Lung (tissue), 12 donors: ENCODE data around the gene ZNF619. TPM values are rescaled to one million over a fixed set of nuclear protein-coding genes. Genes with fewer than 3 reads are reported as not detected.

ENCODE experiments used
- ATAC-seq: fragments of 200-7000 bp; cut with Tn5 transposase; one replicate; pipeline ENCODE4 v1.9.1; 2020; ENCODE audit warnings: moderate number of reproducible peaks; ENCODE audit not compliant: insufficient read depth, low FRiP score
- DNase-seq, 3 donors: peaks; one replicate each; pipeline ENCODE4 v3.0.0-alpha.2; 2013 to 2017
- H3K27ac ChIP-seq, 2 donors: one replicate each; pipeline ENCODE4 v1.5.1; 2013; ENCODE audit warnings: mild to moderate bottlenecking in 2 of 2, moderate library complexity in 2 of 2, control low read depth in 1 of 2, inconsistent platforms in 1 of 2, low read depth in 1 of 2, low read length in 1 of 2
- H3K27me3 ChIP-seq, 3 donors: one replicate each; pipeline ENCODE4 v1.5.1; 2013; ENCODE audit warnings: low read length in 2 of 3; ENCODE audit not compliant: control insufficient read depth in 3 of 3, insufficient read depth in 3 of 3
- H3K36me3 ChIP-seq, 4 donors: one replicate each; pipeline ENCODE4 v1.5.1; 2013; ENCODE audit warnings: low read length in 4 of 4, mild to moderate bottlenecking in 1 of 4, moderate library complexity in 1 of 4; ENCODE audit not compliant: control insufficient read depth in 4 of 4, insufficient read depth in 4 of 4
- H3K4me1 ChIP-seq, 5 donors: one replicate each; pipeline ENCODE4 v1.5.1; 2013; ENCODE audit warnings: low read length in 5 of 5, mild to moderate bottlenecking in 2 of 5, moderate library complexity in 1 of 5; ENCODE audit not compliant: control insufficient read depth in 5 of 5, insufficient read depth in 5 of 5
- H3K4me3 ChIP-seq: one replicate; pipeline ENCODE4 v1.5.1; 2013; ENCODE audit warnings: mild to moderate bottlenecking, control low read depth, moderate library complexity
- H3K9ac ChIP-seq, 2 donors: one replicate each; pipeline ENCODE4 v1.5.1; 2013; ENCODE audit warnings: low read length in 2 of 2, control low read depth in 1 of 2; ENCODE audit not compliant: insufficient read depth in 1 of 2
- H3K9me3 ChIP-seq, 4 donors: one replicate each; pipeline ENCODE4 v1.5.1; 2013; ENCODE audit warnings: low read length in 3 of 4, mild to moderate bottlenecking in 1 of 4, moderate library complexity in 1 of 4; ENCODE audit not compliant: control insufficient read depth in 4 of 4, insufficient read depth in 3 of 4
- WGBS, 2 donors: extraction: QIAGEN DNeasy Blood & Tissue Kit; methylation state at CpG; one replicate each; pipeline ENCODE4 v1.1.7; 2013; 5-methylcytosine and 5-hydroxymethylcytosine counted together
- polyA plus RNA-seq, 2 donors: library from polyadenylated mRNA; stranded (reverse); fragments of 200-250 nt; gene quantifications; one replicate each; pipeline ENCODE4 v1.2.1, GENCODE V29; 2013
- total RNA-seq, 2 donors: library from RNA; depleted of rRNA in 1 of 2; stranded (reverse); fragments of >200 nt in 1 of 2; gene quantifications; one replicate each; pipeline ENCODE4 v1.2.1, GENCODE V29; 2014 to 2021
- TF ChIP-seq, protein P1 (sequence below): IDR thresholded peaks from 2 replicates; pipeline ENCODE4 v1.5.1; 2012; ENCODE audit warnings: mild to moderate bottlenecking; ENCODE audit errors: control extremely low read depth, extremely low read depth
- donor health status: control.
- donor health status: control.
- donor health status: Bipolar disorder and iron deficiency.
- donor health status: healthy.
- donor health status: DM: yes; HTN: yes; CAD: no.

ZNF619 gene
- total and polyA plus RNA-seq, 4 donors = 0.96 to 10.0 (median 5.0) TPM

DNA sequence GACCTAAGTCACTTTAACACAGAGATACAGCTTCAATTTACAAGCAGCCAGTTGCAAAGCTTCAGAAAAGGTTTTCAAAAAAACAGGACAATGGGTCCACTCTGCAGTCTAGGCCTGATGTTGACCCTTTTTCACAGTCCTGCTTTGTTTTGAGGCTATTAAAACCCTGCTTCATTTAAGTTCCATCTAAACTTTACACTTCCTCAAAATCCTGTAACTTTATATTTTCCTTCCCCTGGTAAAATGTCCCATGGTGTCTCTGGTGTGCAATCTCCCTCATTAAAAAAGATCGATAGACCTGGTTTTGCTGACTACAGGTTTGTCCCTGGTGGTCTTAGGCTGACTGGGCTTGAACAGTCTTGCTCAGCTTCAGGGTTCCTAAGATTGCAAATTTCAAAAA lies 24.9 kb upstream of the ZNF619 start:
- no peak overlapping the region for H3K27ac ChIP-seq
- H3K9ac ChIP-seq = peak overlapping the region; percentile 93
- ATAC-seq = no peak

DNA sequence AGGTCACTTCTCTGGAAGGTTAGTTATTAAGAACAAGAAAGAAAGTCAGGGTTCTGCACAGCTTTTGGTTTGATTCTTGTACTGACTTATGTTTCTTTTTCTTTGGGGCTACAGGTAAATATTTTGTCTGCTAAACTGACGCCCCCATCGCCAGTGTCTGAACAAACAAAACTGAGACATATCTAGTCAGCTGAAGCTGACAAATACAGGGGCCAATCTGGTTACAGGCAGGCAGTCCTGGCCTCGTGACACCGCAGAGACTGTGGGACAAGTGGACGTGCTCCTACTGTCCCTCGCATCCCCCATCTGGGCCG lies 24.4 kb upstream of the ZNF619 start:
- 3% methylated on average over 7 of the region's 7 CpGs for WGBS, 2 donors
- Histone ChIP-seq H3K36me3 (peaks cover 0 to 3% (median 0%) of the 10 kb centered on the region in 4 donors), H3K4me3 (peak overlapping the region; percentile 45), H3K9me3 (no peaks in the 10 kb centered on the region), H3K9ac (peak overlapping the region; percentile 93), H3K4me1 (peaks cover 0 to 15% (median 7%) of the 10 kb centered on the region in 5 donors), H3K27ac (peak overlapping the region; percentile 79 to 90), H3K27me3 (no peaks in the 10 kb centered on the region)
- TF ChIP-seq, protein P1, sequence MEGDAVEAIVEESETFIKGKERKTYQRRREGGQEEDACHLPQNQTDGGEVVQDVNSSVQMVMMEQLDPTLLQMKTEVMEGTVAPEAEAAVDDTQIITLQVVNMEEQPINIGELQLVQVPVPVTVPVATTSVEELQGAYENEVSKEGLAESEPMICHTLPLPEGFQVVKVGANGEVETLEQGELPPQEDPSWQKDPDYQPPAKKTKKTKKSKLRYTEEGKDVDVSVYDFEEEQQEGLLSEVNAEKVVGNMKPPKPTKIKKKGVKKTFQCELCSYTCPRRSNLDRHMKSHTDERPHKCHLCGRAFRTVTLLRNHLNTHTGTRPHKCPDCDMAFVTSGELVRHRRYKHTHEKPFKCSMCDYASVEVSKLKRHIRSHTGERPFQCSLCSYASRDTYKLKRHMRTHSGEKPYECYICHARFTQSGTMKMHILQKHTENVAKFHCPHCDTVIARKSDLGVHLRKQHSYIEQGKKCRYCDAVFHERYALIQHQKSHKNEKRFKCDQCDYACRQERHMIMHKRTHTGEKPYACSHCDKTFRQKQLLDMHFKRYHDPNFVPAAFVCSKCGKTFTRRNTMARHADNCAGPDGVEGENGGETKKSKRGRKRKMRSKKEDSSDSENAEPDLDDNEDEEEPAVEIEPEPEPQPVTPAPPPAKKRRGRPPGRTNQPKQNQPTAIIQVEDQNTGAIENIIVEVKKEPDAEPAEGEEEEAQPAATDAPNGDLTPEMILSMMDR = no peak
- DNase-seq (no peak), ATAC-seq (no peak)

More for the DNA sequence above, 24.9 kb upstream of the ZNF619 start:
- H3K36me3 ChIP-seq = no peaks in the 10 kb centered on the region
- no peak overlapping the region for H3K4me3 ChIP-seq
- H3K9me3 ChIP-seq = no peaks in the 10 kb centered on the region
- no peaks in the 10 kb centered on the region for H3K27me3 ChIP-seq
- peaks cover 0 to 15% (median 7%) of the 10 kb centered on the region in 5 donors for H3K4me1 ChIP-seq
- no peak for DNase-seq
- 88 to 89% methylated on average over 1 of the region's 1 CpG for WGBS, 2 donors
- TF ChIP-seq, protein P1 = no peak

DNA sequence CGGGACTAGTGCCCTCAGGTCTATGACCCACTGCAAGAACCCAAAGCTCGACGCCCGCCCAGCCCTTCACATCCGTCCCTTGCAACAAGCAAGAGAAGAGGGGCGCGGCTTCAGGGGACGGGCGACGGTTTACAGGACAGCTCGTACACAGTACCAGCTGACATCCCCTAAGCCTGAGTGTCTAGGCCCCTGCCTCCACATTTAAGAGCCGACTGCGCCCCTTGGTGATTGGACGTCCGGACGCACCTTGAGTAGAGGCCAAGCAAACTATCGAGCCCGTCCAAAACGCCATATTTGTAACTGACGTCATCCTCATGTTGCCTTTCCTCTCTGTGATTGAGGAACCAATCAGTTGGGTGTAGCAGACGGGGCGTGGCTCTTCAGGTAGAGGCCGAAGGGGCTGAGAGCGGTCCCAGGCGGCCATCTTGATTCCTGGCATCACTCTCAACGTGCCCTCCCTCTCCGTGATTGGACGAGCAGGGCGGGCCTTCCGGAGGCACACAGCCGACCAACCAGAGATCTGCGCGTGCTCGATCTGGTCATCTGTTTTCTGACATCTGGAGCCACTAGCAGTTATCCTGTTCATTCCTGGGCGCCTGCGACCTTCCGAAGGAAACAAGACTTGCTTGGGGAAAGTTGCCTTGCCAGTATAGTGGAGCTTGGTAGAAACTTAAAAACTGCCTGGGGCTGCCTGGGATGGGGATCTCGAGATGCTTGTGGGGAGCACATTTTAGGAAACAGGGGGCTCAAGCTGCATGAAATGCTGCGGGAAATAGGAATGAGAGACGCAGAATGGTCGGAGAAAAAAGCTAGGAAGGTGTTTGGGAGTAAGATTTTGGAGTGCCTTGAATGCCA lies 23.8 kb upstream of the ZNF619 start:
- WGBS, 2 donors = 0 to 1% methylated on average over 41 of the region's 41 CpGs
- Histone ChIP-seq H3K4me1 (peaks cover 2 to 18% (median 8%) of the 10 kb centered on the region in 5 donors), H3K9me3 (no peaks in the 10 kb centered on the region), H3K27ac (peak overlapping the region; percentile 90 to 92), H3K27me3 (no peaks in the 10 kb centered on the region), H3K36me3 (peaks cover 0 to 5% (median under 1%) of the 10 kb centered on the region in 4 donors), H3K4me3 (peak overlapping the region; percentile 53), H3K9ac (peak overlapping the region; percentile 93)
- TF ChIP-seq, protein P1 = no peak
- DNase-seq (peak; percentile 99), ATAC-seq (peak; percentile 96)
